DND-41 (cell line): ENCODE measurements around the gene XRCC4.

Experiments
- ATAC-seq: fragments of 200-7000 bp; cut with Tn5 transposase; 3 replicates; pipeline ENCODE4 v1.9.1; 2021; ENCODE audit warnings: low read depth; ENCODE audit not compliant: insufficient read depth
- DNase-seq: peaks from one replicate; pipeline ENCODE4 v3.0.0-alpha.2; 2020
- H2AFZ ChIP-seq: 2 replicates; pipeline ENCODE4 v1.6.0; 2012; ENCODE audit warnings: low read depth, low read length
- H3K27ac ChIP-seq: 2 replicates; pipeline ENCODE4 v1.5.1; 2012; ENCODE audit warnings: low read length, inconsistent platforms
- H3K27me3 ChIP-seq: fragments of 200-600 bp; sonication (generic); 2 replicates; pipeline ENCODE4 v1.6.0; 2012; ENCODE audit warnings: low read length, mild to moderate bottlenecking, inconsistent platforms; ENCODE audit not compliant: insufficient read depth, poor library complexity
- H3K36me3 ChIP-seq: 2 replicates; pipeline ENCODE4 v1.5.1; 2012; ENCODE audit warnings: low read length, inconsistent platforms; ENCODE audit not compliant: insufficient read depth
- H3K4me1 ChIP-seq: 2 replicates; pipeline ENCODE4 v1.5.1; 2012; ENCODE audit warnings: mild to moderate bottlenecking, low read length; ENCODE audit not compliant: insufficient read depth
- H3K4me2 ChIP-seq: 2 replicates; pipeline ENCODE4 v1.6.0; 2012; ENCODE audit warnings: mild to moderate bottlenecking, moderate library complexity, low read length, inconsistent platforms; ENCODE audit not compliant: insufficient read depth
- H3K4me3 ChIP-seq, 2 experiments: fragments of 200-600 bp in 1 of 2; shearing (Covaris generic) in 1 of 2; 2 replicates each; pipeline ENCODE4 v1.5.1; 2012 to 2016; ENCODE audit warnings: inconsistent platforms in 2 of 2, low read length in 2 of 2, mild to moderate bottlenecking in 2 of 2, low read depth in 1 of 2, moderate library complexity in 1 of 2
- H3K79me2 ChIP-seq: 2 replicates; pipeline ENCODE4 v1.6.0; 2012; ENCODE audit warnings: low read length, inconsistent platforms; ENCODE audit not compliant: insufficient read depth
- H3K9ac ChIP-seq: 2 replicates; pipeline ENCODE4 v1.6.0; 2012; ENCODE audit warnings: low read depth, mild to moderate bottlenecking, inconsistent platforms, low read length, moderate library complexity
- H3K9me3 ChIP-seq: 2 replicates; pipeline ENCODE4 v1.5.1; 2012; ENCODE audit warnings: low read length, moderate library complexity, mild to moderate bottlenecking, inconsistent platforms; ENCODE audit not compliant: insufficient read depth, severe bottlenecking
- H4K20me1 ChIP-seq: 2 replicates; pipeline ENCODE4 v1.6.0; 2012; ENCODE audit warnings: low read length; ENCODE audit not compliant: insufficient read depth
- EZH2 ChIP-seq: IDR thresholded peaks from 3 replicates; pipeline ENCODE4 v1.6.1; 2012; ENCODE audit warnings: borderline replicate concordance, low read depth, mild to moderate bottlenecking, moderate library complexity, low read length, inconsistent platforms; ENCODE audit not compliant: severe bottlenecking
- TF ChIP-seq, protein P1 (sequence below): IDR thresholded peaks from 2 replicates; pipeline ENCODE4 v1.5.1; 2012; ENCODE audit warnings: borderline replicate concordance, low read length, moderate library complexity, mild to moderate bottlenecking; ENCODE audit not compliant: poor library complexity, severe bottlenecking; ENCODE audit errors: extremely low read depth

XRCC4 gene

DNA sequence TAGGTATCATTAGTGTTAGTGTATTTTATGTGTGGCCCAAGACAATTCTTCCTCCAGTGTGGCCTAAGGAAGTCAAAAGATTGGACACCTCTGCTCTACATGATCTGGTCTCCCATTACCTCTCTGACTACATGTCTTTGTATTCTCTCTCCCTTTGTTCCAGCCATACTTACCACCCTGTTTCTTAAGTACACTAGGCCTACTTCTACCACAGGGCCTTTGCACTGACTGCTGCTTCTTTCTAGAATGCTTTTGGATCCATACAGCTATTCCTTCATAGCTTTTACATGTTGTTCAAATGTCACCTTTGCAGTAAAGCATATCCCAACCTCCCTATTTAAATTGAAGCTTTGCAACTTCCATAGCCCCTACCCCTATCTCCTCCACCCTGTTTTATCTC is 5.4 kb downstream of the XRCC4 start:
- Histone ChIP-seq H3K4me3 (no peak overlapping the region), H2AFZ (no peak overlapping the region), H3K9me3 (no peaks in the 10 kb centered on the region), H3K36me3 (no peaks in the 10 kb centered on the region), H3K27me3 (no peaks in the 10 kb centered on the region), H4K20me1 (no peaks in the 10 kb centered on the region), H3K9ac (no peak overlapping the region), H3K79me2 (peaks cover 80% of the 10 kb centered on the region), H3K27ac (no peak overlapping the region), H3K4me2 (no peak overlapping the region), H3K4me1 (peaks cover 13% of the 10 kb centered on the region)
- ATAC-seq: no peak
- TF ChIP-seq, protein P1, sequence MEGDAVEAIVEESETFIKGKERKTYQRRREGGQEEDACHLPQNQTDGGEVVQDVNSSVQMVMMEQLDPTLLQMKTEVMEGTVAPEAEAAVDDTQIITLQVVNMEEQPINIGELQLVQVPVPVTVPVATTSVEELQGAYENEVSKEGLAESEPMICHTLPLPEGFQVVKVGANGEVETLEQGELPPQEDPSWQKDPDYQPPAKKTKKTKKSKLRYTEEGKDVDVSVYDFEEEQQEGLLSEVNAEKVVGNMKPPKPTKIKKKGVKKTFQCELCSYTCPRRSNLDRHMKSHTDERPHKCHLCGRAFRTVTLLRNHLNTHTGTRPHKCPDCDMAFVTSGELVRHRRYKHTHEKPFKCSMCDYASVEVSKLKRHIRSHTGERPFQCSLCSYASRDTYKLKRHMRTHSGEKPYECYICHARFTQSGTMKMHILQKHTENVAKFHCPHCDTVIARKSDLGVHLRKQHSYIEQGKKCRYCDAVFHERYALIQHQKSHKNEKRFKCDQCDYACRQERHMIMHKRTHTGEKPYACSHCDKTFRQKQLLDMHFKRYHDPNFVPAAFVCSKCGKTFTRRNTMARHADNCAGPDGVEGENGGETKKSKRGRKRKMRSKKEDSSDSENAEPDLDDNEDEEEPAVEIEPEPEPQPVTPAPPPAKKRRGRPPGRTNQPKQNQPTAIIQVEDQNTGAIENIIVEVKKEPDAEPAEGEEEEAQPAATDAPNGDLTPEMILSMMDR: no peak
- no peak for TF ChIP-seq EZH2
- DNase-seq: no peak

DNA sequence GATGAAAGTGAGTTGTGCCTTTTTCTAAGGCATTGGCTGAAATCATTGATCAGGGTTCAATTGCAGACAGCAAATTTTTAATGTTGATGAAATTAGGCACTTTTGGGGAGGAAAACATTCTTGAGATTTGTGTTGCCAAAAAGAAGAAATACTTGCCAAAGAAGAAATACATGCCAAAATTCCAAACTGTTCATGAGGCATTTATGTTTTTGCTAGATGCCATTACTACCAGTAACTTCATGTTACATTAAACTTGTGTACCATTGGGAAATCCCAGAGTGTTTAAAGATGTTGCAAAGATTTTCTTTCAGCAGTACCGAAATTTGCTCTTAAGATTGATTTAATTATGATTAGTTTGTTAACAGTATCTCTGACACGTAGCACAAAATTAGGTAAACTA is 7.0 kb downstream of the XRCC4 start:
- Histone ChIP-seq H3K4me3 (no peak overlapping the region), H3K9ac (no peak overlapping the region), H3K9me3 (no peaks in the 10 kb centered on the region), H3K4me2 (no peak overlapping the region), H4K20me1 (no peaks in the 10 kb centered on the region), H3K4me1 (no peaks in the 10 kb centered on the region; the same call in 1 of the 2 replicates), H2AFZ (no peak overlapping the region), H3K36me3 (no peaks in the 10 kb centered on the region), H3K27me3 (no peaks in the 10 kb centered on the region), H3K27ac (no peak overlapping the region), H3K79me2 (peaks cover 73% of the 10 kb centered on the region)
- no peak for DNase-seq
- no peak for ATAC-seq
- TF ChIP-seq EZH2: no peak
- TF ChIP-seq, protein P1: no peak

GRCh38 chr5:83085106-83085505 is 7.8 kb downstream of the XRCC4 start:
- Histone ChIP-seq H3K27ac (no peak overlapping the region), H2AFZ (no peak overlapping the region), H3K4me3 (no peak overlapping the region), H3K4me1 (no peaks in the 10 kb centered on the region), H4K20me1 (no peaks in the 10 kb centered on the region), H3K9ac (no peak overlapping the region), H3K79me2 (peaks cover 72% of the 10 kb centered on the region), H3K4me2 (no peak overlapping the region), H3K36me3 (peaks cover 5% of the 10 kb centered on the region; the same call in 1 of the 2 replicates), H3K27me3 (no peaks in the 10 kb centered on the region), H3K9me3 (peaks cover 4% of the 10 kb centered on the region)
- no peak for DNase-seq
- TF ChIP-seq, protein P1: no peak
- TF ChIP-seq EZH2: no peak
- ATAC-seq: no peak

GRCh38 chr5:83090169-83090568 is 12.8 kb downstream of the XRCC4 start:
- Histone ChIP-seq H3K4me3 (no peak overlapping the region), H3K9ac (no peak overlapping the region), H3K4me1 (peaks cover 24% of the 10 kb centered on the region), H2AFZ (no peak overlapping the region), H3K4me2 (no peak overlapping the region), H3K27me3 (no peaks in the 10 kb centered on the region), H3K9me3 (peaks cover 21% of the 10 kb centered on the region), H3K36me3 (peaks cover 14% of the 10 kb centered on the region), H4K20me1 (no peaks in the 10 kb centered on the region), H3K79me2 (peaks cover 68% of the 10 kb centered on the region), H3K27ac (no peak overlapping the region)
- no peak for TF ChIP-seq EZH2
- TF ChIP-seq, protein P1: no peak
- DNase-seq: no peak
- no peak for ATAC-seq
